Ectodermal cell (in vitro differentiated cells): ENCODE results near the gene RDH5.
"Not testable (repeated sequence)": the region's sequence is repeated elsewhere in the genome, so short reads cannot be mapped to it uniquely, and the experiment has no call there.

Experiments used
- H3K27ac ChIP-seq: 2 replicates; pipeline ENCODE4 v1.7.0; 2013; ENCODE audit warnings: mild to moderate bottlenecking, low read depth, low read length; ENCODE audit not compliant: insufficient read depth, poor library complexity, severe bottlenecking
- H3K27me3 ChIP-seq: 2 replicates; pipeline ENCODE4 v1.7.0; 2013; ENCODE audit warnings: mild to moderate bottlenecking, low read length; ENCODE audit not compliant: insufficient read depth, control insufficient read depth, poor library complexity, severe bottlenecking
- H3K36me3 ChIP-seq: one replicate; pipeline ENCODE4 v1.7.0; 2013; ENCODE audit warnings: low read length; ENCODE audit not compliant: control insufficient read depth, insufficient read depth
- H3K4me1 ChIP-seq: one replicate; pipeline ENCODE4 v1.7.0; 2013; ENCODE audit warnings: low read length; ENCODE audit not compliant: control insufficient read depth, insufficient read depth
- H3K4me3 ChIP-seq: 2 replicates; pipeline ENCODE4 v1.7.0; 2013; ENCODE audit warnings: low read depth, low read length, control low read depth; ENCODE audit not compliant: insufficient read depth
- H3K9me3 ChIP-seq: 2 replicates; pipeline ENCODE4 v1.7.0; 2013; ENCODE audit warnings: mild to moderate bottlenecking, low read length, moderate library complexity; ENCODE audit not compliant: control insufficient read depth
- WGBS, 2 experiments: methylation state at CpG; one replicate each; pipeline ENCODE4 v1.1.7; 2013; ENCODE audit warnings: missing lambda C conversion rate in 2 of 2; 5-methylcytosine and 5-hydroxymethylcytosine counted together

RDH5 gene

DNA sequence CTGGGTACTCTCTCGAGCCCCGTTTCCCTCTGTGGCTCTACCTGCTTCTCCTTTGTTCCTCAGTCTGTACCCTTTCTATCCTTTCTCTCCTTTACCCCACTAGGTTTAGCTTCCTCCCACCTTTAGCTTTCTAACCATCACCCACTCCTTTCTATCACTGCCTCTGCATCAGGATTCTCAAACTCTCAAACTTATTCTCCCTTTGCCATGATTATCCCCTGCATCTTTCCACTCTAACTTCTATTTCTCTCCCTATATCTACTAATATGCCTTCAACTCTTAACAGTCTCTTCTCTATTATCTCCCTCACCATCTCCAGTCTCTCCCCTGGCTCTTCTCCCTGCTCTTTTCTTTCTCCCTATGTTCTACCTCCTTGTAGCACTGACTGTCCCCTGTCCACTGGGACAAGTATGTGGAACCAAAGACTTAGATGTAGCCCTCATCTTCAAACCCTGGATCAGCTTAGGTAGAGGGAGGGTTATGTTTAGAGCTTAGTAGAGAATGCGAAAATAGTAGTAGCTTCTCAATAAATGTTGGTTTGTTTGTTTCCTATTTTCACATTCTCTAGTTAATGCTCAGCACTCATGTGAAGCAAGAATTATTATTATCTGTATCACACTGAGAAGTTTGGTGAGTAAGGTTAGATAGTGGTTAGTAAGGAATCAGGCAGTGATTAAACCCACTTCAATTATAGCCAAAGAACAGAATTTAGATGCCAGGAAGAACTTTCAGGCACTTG lies 26.1 kb downstream of the RDH5 start:
- Histone ChIP-seq H3K4me3 (peak overlapping the region; percentile 31), H3K9me3 (no peaks in the 10 kb centered on the region), H3K27ac (peak overlapping the region; percentile 82), H3K36me3 (peaks cover 34% of the 10 kb centered on the region), H3K4me1 (peaks cover 35% of the 10 kb centered on the region), H3K27me3 (no peaks in the 10 kb centered on the region)
- WGBS, 2 experiments: 19 to 30% methylated on average over 3 of the region's 3 CpGs

DNA sequence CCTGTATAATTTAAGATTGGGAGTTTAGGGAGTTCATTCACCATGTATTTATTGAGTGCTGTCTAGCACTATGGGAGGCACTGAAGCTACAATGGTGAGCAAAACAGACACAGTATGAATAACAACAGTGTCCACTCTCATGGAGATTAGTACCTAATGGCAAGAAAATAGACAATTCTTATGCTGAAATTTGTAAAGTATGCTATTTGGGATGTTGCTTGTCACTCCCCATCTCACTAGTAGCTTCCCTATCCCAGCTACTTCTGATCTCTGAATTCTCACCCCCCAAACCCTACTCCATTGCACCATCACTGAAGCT lies 26.7 kb downstream of the RDH5 start:
- Histone ChIP-seq H3K4me1 (peaks cover 32% of the 10 kb centered on the region), H3K27me3 (no peaks in the 10 kb centered on the region), H3K9me3 (no peaks in the 10 kb centered on the region), H3K36me3 (peaks cover 39% of the 10 kb centered on the region), H3K27ac (no peak overlapping the region), H3K4me3 (peak overlapping the region; percentile 31)

DNA sequence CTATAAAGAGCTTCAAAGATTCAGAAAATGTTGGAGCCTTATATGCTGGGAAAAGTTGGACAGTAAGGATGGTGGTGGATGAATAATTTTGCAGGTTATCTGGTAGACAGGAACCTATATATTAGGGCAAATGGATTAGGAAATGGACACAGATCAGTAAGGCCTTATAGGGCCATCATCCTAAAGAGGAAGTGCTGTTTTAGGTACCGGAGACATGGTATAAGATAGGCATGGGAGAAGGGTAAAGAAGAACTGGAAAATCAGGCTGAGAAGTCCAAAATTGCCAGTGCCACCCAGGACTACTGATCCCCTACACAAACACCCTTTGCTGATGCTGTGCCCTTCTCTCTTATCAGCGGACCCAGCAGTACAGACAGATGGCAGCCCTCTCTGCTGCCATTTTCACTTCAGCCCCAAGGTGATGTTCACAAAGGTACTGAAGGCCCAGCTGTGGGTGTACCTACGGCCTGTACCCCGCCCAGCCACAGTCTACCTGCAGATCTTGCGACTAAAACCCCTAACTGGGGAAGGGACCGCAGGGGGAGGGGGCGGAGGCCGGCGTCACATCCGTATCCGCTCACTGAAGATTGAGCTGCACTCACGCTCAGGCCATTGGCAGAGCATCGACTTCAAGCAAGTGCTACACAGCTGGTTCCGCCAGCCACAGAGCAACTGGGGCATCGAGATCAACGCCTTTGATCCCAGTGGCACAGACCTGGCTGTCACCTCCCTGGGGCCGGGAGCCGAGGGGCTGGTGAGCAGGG lies 28.2 kb downstream of the RDH5 start:
- H3K27ac ChIP-seq: no peak overlapping the region
- H3K4me1 ChIP-seq: peaks cover 28% of the 10 kb centered on the region
- no peak overlapping the region for H3K4me3 ChIP-seq
- H3K9me3 ChIP-seq: no peaks in the 10 kb centered on the region
- H3K36me3 ChIP-seq: peaks cover 54% of the 10 kb centered on the region
- WGBS, 2 experiments: 95% methylated on average over 18 of the region's 18 CpGs
- no peaks in the 10 kb centered on the region for H3K27me3 ChIP-seq

- no peak overlapping the region for H3K27ac ChIP-seq
- 83 to 100% methylated on average over 2 of the region's 2 CpGs for WGBS, 2 experiments
- H3K36me3 ChIP-seq: peaks cover 50% of the 10 kb centered on the region
These were observed 35.1 kb downstream of the RDH5 start for GRCh38 chr12:55755246-55755645.

GRCh38 chr12:55757701-55758100 lies 37.5 kb downstream of the RDH5 start:
- Histone ChIP-seq H3K27ac (peak overlapping the region; percentile 31), H3K36me3 (peaks cover 34% of the 10 kb centered on the region), H3K4me3 (no peak overlapping the region), H3K9me3 (no peaks in the 10 kb centered on the region), H3K27me3 (no peaks in the 10 kb centered on the region), H3K4me1 (peaks cover 5% of the 10 kb centered on the region)
- WGBS, 2 experiments: 45 to 59% methylated on average over 2 of the region's 2 CpGs

More at GRCh38 chr12:55755246-55755645, 35.1 kb downstream of the RDH5 start:
- Histone ChIP-seq H3K27me3 (no peaks in the 10 kb centered on the region), H3K4me1 (peaks cover 5% of the 10 kb centered on the region), H3K9me3 (no peaks in the 10 kb centered on the region), H3K4me3 (no peak overlapping the region)

GRCh38 chr12:55758575-55758974 lies 38.4 kb downstream of the RDH5 start:
- not testable (repeated sequence) for H3K27ac ChIP-seq, H3K27me3 ChIP-seq, H3K4me1 ChIP-seq, H3K4me3 ChIP-seq, H3K9me3 ChIP-seq
- H3K36me3 ChIP-seq: peaks cover 28% of the 10 kb centered on the region
- WGBS, 2 experiments: 93 to 96% methylated on average over 4 of the region's 4 CpGs

GRCh38 chr12:55760663-55761062 lies 40.5 kb downstream of the RDH5 start:
- no peaks in the 10 kb centered on the region for H3K27me3 ChIP-seq
- no peaks in the 10 kb centered on the region for H3K9me3 ChIP-seq
- peaks cover 5% of the 10 kb centered on the region for H3K4me1 ChIP-seq
- no peak overlapping the region for H3K27ac ChIP-seq
- no peak overlapping the region for H3K4me3 ChIP-seq
- WGBS, 2 experiments: 92 to 96% methylated on average over 6 of the region's 6 CpGs
- H3K36me3 ChIP-seq: peaks cover 28% of the 10 kb centered on the region

DNA sequence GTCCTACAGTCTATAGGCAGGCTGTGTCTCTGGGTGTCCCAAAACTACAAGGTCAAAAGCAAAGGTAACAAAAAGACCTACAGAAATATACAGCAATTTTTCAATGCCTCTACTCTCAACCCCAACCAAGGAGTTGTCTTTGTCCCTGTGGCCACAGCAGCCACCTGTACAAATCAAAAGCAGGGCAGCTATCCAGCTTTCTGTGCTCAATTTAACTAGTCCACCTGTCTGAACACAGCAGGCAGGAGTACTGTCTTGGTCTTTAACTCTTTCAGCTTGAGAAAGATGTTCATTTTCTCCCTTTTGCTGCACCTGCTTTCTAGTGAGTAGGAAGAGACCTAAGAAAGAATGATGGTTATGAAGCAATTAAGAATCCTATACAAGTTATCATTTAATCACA lies 42.5 kb downstream of the RDH5 start:
- H3K4me1 ChIP-seq: no peaks in the 10 kb centered on the region
- no peaks in the 10 kb centered on the region for H3K9me3 ChIP-seq
- no peak overlapping the region for H3K4me3 ChIP-seq
- no peaks in the 10 kb centered on the region for H3K27me3 ChIP-seq
- H3K27ac ChIP-seq: no peak overlapping the region
- H3K36me3 ChIP-seq: peaks cover 24% of the 10 kb centered on the region

GRCh38 chr12:55765736-55766290 lies 45.6 kb downstream of the RDH5 start:
- H3K36me3 ChIP-seq: peaks cover 8% of the 10 kb centered on the region
- no peaks in the 10 kb centered on the region for H3K4me1 ChIP-seq
- no peaks in the 10 kb centered on the region for H3K27me3 ChIP-seq
- no peaks in the 10 kb centered on the region for H3K9me3 ChIP-seq
- no peak overlapping the region for H3K27ac ChIP-seq
- 88 to 92% methylated on average over 5 of the region's 5 CpGs for whole genome bisulfite sequencing, 2 experiments
- no peak overlapping the region for H3K4me3 ChIP-seq

- Histone ChIP-seq H3K4me3 (no peak overlapping the region), H3K4me1 (no peaks in the 10 kb centered on the region), H3K36me3 (peaks cover 8% of the 10 kb centered on the region), H3K27me3 (no peaks in the 10 kb centered on the region), H3K9me3 (no peaks in the 10 kb centered on the region), H3K27ac (no peak overlapping the region)
- 94 to 95% methylated on average over 3 to 4 of the region's 4 CpGs for WGBS, 2 experiments
These were observed 47.0 kb downstream of the RDH5 start for GRCh38 chr12:55767156-55767555.
